ENCODE measurements around the gene GBF1.
A peak's percentile ranks its signal among the peaks of the same experiment; 100 is the strongest.

The GBF1 gene

GRCh38 chr10:102413806-102414561, 168.7 kb downstream of the GBF1 start:
- TF ChIP-seq, protein P1, sequence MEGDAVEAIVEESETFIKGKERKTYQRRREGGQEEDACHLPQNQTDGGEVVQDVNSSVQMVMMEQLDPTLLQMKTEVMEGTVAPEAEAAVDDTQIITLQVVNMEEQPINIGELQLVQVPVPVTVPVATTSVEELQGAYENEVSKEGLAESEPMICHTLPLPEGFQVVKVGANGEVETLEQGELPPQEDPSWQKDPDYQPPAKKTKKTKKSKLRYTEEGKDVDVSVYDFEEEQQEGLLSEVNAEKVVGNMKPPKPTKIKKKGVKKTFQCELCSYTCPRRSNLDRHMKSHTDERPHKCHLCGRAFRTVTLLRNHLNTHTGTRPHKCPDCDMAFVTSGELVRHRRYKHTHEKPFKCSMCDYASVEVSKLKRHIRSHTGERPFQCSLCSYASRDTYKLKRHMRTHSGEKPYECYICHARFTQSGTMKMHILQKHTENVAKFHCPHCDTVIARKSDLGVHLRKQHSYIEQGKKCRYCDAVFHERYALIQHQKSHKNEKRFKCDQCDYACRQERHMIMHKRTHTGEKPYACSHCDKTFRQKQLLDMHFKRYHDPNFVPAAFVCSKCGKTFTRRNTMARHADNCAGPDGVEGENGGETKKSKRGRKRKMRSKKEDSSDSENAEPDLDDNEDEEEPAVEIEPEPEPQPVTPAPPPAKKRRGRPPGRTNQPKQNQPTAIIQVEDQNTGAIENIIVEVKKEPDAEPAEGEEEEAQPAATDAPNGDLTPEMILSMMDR (IDR thresholded peaks at IDR 0.05; ENCODE audit: extremely low read depth, insufficient read depth, missing control alignments) = no peak
- DNase-seq (ENCODE audit: low spot score) = no peak
- in situ Hi-C loops (cut with MboI; ENCODE audit: low pct_unique_long_range_greater_than_20kb, low sequenced_read_pairs, unreplicated experiment) = no loop called here

GRCh38 chr10:102414749-102415148, 169.4 kb downstream of the GBF1 start:
- in situ Hi-C loops (cut with MboI; ENCODE audit: low pct_unique_long_range_greater_than_20kb, low sequenced_read_pairs, unreplicated experiment) = no loop called here
- TF ChIP-seq, protein P1 (IDR thresholded peaks at IDR 0.05; ENCODE audit: extremely low read depth, insufficient read depth, missing control alignments) = no peak
- DNase-seq (ENCODE audit: low spot score) = no peak

- in situ Hi-C loops (cut with MboI; ENCODE audit: low pct_unique_long_range_greater_than_20kb, low sequenced_read_pairs, unreplicated experiment) = no loop called here
- DNase-seq (ENCODE audit: low spot score) = no peak
- TF ChIP-seq, protein P1 (IDR thresholded peaks at IDR 0.05; ENCODE audit: extremely low read depth, insufficient read depth, missing control alignments) = no peak
Measured at GRCh38 chr10:102416283-102416682, 171.0 kb downstream of the GBF1 start.

DNA sequence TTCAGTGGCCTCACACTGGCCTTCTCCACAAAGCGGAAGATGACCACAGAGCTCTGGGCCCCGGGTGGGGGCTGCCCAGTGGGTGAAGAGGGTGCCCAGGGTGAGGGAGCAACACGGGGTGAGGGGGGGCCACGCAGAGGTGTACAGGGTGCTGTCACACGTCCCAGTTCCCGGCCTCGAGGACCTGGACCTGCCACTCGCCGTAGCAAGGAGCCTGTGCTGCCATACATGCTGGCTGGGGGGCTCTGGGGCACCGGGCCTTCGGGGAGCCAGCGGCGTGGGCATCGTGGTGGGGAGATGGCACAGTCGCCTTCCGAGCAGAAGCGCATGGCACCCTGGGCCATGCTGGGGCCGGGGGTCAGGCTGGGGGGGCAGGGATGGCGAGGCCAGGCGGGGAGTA, 171.4 kb downstream of the GBF1 start:
- TF ChIP-seq, protein P1 (IDR thresholded peaks at IDR 0.05; ENCODE audit: extremely low read depth, insufficient read depth, missing control alignments) = no peak
- DNase-seq (ENCODE audit: low spot score) = no peak
- in situ Hi-C loops (cut with MboI; ENCODE audit: low pct_unique_long_range_greater_than_20kb, low sequenced_read_pairs, unreplicated experiment) = no loop called here

DNA sequence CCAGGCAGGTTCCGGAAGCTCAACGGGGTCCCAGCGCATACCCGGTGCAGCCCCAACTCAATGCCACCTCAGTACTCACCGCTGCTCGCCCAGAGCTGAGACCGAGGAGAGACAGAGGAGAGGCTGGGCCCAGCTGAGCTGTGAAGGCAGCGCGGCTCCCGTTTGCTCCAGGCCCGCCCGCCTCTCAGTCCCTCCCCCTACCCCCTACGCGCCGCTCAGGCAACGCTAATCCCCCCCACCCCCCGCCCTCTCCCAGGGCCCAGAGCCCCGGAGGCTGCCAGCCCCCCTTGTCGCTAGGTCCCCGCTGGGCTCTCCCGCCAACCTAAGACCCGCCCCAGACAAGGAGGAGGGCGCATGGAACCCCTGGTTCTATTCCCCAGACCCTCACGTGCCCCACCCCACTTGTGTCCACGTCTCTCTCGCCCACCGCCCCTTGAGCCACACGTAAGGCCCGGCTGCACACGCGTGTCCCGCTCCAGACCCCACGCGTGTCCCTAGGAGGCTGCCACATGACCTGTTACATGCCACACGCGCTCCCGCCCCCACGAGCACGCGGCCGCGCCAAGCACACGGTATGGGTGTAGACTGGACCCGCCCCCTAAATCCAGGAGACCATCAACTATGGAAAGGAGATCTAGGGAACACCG, 173.4 kb downstream of the GBF1 start, which contains the start of gene PSD:
PSD (minus strand) TSS at position 164 of the 647 bp plus-strand sequence. CDS start 1,747 bp downstream, outside the sequence.
- DNase-seq (ENCODE audit: low spot score) = no peak
- TF ChIP-seq, protein P1 (IDR thresholded peaks at IDR 0.05; ENCODE audit: extremely low read depth, insufficient read depth, missing control alignments) = no peak
- in situ Hi-C loops (cut with MboI; ENCODE audit: low pct_unique_long_range_greater_than_20kb, low sequenced_read_pairs, unreplicated experiment) = no loop called here

DNA sequence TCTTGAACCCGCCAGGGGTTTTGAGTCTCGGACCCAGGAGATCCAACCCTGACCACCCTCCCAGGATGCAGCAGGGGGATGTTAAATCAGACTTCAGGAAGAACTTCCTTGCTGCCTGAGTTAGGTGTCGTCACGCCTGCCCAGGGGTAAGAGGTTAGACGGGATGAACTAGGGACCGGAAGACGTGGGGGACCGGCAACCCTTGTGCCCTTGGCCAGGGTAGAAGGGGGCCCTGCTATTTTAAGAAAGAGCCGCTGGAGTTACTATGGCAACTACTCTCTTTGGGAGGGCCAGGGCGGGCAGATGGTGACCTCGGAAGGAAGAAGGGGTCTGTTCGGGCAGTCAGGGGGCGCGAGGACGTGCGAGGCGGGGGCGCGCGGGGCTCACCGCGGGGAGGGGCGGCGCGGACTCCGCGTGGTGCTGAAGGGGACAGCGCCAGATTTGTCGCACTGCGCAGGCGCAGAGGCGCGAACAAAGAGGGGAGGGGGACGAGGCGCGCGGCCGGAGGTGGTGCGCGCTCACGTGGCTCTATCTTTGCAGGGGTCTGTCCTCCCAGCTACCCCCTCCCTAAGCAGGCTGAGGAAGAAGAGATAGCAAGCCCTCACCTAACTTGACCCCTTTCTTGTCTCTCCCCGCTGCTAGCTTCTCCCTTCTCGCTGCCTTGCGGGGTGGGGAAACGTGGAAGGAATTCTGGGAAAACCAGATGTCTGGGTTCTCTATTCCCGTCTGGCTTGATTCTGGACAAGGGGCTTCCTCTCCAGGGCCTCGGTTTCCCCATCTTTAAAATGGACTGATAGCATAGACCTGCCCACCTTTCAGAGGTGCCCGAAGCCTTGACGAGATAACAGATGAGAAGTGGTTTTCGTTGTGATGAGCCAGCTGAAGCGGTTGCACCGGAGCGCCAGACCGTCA, 174.2 kb downstream of the GBF1 start:
- peak; percentile 89 for DNase-seq (ENCODE audit: low spot score)

More for the DNA sequence above, 174.2 kb downstream of the GBF1 start:
- TF ChIP-seq, protein P1 (IDR thresholded peaks at IDR 0.05; ENCODE audit: extremely low read depth, insufficient read depth, missing control alignments) = no peak
- in situ Hi-C loops (cut with MboI; ENCODE audit: low pct_unique_long_range_greater_than_20kb, low sequenced_read_pairs, unreplicated experiment) = no loop called here

Data from GM13977 (cell line).